GM12891 (cell line): ENCODE data around the gene MGAT3.

Experiments used
- POLR2A ChIP-seq: IDR thresholded peaks from 2 replicates; pipeline ENCODE4 v1.6.1; 2011; ENCODE audit warnings: low read depth, low read length, control low read depth
- POLR2AphosphoS5 ChIP-seq: IDR thresholded peaks from 2 replicates; pipeline ENCODE4 v1.6.1; 2011; ENCODE audit warnings: low read depth, low read length, control low read depth
- POU2F2 ChIP-seq: IDR thresholded peaks from 2 replicates; pipeline ENCODE4 v1.6.1; 2011; ENCODE audit warnings: low read depth, mild to moderate bottlenecking, control low read depth, low read length, moderate library complexity

DNA sequence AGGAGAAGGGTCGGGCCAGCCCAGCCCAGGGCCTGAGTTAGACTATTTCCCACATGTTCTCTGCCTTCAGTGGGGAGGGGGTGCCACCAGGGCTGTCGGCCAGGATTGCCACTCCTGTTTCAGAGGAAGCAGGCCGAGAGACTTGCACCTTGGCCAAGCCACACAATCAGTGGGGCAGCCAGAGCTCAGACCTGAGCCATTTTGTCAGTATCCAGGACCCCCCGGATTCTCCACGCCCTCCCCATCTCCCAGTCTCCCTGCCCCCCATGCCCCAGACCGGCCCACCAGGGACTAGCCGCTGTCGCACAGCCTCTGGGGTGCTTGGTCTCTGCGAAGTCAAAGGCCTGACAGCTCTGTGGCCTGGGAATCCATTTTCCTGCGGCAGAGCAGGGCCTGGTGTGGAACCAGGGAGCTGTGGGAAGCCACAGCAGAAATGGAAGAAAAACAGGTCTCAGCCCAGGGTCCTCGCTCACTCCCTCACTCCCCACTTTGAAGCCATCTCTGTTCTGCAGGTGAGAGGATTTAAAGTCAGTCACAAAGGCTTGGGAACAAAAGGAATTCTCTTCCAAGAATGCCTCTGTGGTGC, 25.5 kb upstream of the MGAT3 start:
- no peak for TF ChIP-seq POLR2A
- no peak for TF ChIP-seq POLR2AphosphoS5
- no peak for TF ChIP-seq POU2F2
